ENCODE data around the gene EIF4E2. TPM values are rescaled to one million over a fixed set of nuclear protein-coding genes. Genes with fewer than 3 reads are reported as not detected.

Gene EIF4E2
- total RNA-seq, 1 donor from 2014 or later = 87.1 TPM

DNA sequence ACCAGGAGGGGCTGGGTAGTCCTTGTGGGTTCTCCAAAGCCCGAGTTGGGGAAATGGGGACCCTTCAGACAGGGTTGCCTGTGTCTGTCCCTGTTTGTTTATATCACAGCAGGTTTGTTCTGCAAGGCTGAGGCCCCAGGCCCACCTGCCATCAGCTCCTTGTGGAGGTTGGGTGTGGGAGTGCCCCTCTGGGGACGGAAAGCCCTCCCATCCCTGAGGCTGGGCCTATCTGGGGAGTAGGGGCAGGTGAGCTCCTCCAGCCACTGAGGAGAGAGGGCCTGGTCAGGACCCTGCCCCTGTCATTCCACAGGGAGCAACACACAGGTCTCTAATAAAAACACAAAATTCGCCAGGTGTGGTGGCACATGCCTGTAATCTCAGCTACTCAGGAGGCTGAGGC is 59.6 kb downstream of the EIF4E2 start:
- DNase-seq (ENCODE audit: low spot score) = no peak
- no peaks in the 10 kb centered on the region for H3K9me3 Mint-ChIP-seq (ENCODE audit: low read depth)
- peaks cover 34% of the 10 kb centered on the region for H3K4me1 Mint-ChIP-seq (ENCODE audit: low read depth)
- no peaks in the 10 kb centered on the region for H3K36me3 Mint-ChIP-seq (ENCODE audit: low read depth)
- no peak overlapping the region for H3K4me3 Mint-ChIP-seq (ENCODE audit: unreplicated experiment)
- TF ChIP-seq, protein P1, sequence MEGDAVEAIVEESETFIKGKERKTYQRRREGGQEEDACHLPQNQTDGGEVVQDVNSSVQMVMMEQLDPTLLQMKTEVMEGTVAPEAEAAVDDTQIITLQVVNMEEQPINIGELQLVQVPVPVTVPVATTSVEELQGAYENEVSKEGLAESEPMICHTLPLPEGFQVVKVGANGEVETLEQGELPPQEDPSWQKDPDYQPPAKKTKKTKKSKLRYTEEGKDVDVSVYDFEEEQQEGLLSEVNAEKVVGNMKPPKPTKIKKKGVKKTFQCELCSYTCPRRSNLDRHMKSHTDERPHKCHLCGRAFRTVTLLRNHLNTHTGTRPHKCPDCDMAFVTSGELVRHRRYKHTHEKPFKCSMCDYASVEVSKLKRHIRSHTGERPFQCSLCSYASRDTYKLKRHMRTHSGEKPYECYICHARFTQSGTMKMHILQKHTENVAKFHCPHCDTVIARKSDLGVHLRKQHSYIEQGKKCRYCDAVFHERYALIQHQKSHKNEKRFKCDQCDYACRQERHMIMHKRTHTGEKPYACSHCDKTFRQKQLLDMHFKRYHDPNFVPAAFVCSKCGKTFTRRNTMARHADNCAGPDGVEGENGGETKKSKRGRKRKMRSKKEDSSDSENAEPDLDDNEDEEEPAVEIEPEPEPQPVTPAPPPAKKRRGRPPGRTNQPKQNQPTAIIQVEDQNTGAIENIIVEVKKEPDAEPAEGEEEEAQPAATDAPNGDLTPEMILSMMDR (IDR thresholded peaks at IDR 0.05) = no peak
- H3K27me3 Mint-ChIP-seq (ENCODE audit: low read depth) = no peaks in the 10 kb centered on the region
- H3K27ac Mint-ChIP-seq (ENCODE audit: unreplicated experiment) = no peak overlapping the region

- H3K9me3 Mint-ChIP-seq (ENCODE audit: low read depth) = no peaks in the 10 kb centered on the region
- peak; percentile 55 for DNase-seq (ENCODE audit: low spot score)
- TF ChIP-seq, protein P1 (IDR thresholded peaks at IDR 0.05) = no peak
- H3K27me3 Mint-ChIP-seq (ENCODE audit: low read depth) = no peaks in the 10 kb centered on the region
- no peak overlapping the region for H3K4me3 Mint-ChIP-seq (ENCODE audit: unreplicated experiment)
- peak overlapping the region; percentile 57 for H3K27ac Mint-ChIP-seq (ENCODE audit: unreplicated experiment)
- peaks cover 34% of the 10 kb centered on the region for H3K4me1 Mint-ChIP-seq (ENCODE audit: low read depth)
- no peaks in the 10 kb centered on the region for H3K36me3 Mint-ChIP-seq (ENCODE audit: low read depth)
These were observed 60.6 kb downstream of the EIF4E2 start for GRCh38 chr2:232611061-232611460.

DNA sequence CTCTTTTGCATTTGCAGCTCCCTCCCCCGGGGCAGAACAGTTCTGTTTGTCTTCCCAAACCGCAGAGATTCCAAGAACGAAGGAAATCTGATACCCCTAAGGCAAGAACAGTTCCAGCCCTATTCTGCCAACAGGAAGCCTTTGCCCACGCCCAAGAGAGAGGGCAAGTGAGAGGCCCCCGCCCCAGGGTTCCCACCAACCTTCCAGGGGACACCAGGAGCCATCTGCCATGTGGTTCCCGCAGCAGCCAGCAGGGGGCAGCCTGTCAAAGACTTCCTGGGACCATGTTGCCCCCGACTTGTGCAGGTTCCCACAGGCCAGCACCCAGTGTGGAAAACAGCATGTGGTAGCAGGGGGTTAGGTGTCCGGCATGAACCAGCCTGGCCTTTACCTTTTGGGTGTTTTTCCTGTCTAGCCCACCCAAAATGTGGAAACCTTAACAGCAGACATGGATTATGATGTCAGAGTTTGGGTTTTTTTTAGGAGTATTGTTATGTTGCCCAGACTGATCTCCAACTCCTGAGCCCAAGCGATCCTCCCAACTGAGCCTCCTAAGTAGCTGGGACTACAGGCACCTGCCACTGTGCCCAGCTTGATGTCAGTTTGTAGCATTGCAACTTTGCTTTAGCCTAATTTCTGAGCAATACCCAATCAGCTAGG is 61.2 kb downstream of the EIF4E2 start:
- H3K9me3 Mint-ChIP-seq (ENCODE audit: low read depth) = no peaks in the 10 kb centered on the region
- DNase-seq (ENCODE audit: low spot score) = peak; percentile 95
- H3K36me3 Mint-ChIP-seq (ENCODE audit: low read depth) = no peaks in the 10 kb centered on the region
- H3K27me3 Mint-ChIP-seq (ENCODE audit: low read depth) = no peaks in the 10 kb centered on the region
- no peak overlapping the region for H3K4me3 Mint-ChIP-seq (ENCODE audit: unreplicated experiment)
- H3K27ac Mint-ChIP-seq (ENCODE audit: unreplicated experiment) = peak overlapping the region; percentile 57
- TF ChIP-seq, protein P1 (IDR thresholded peaks at IDR 0.05) = peak; percentile 95
- H3K4me1 Mint-ChIP-seq (ENCODE audit: low read depth) = peaks cover 30% of the 10 kb centered on the region

GRCh38 chr2:232613538-232614134 is 63.1 kb downstream of the EIF4E2 start:
- Mint-ChIP-seq H3K27me3 (ENCODE audit: low read depth) (no peaks in the 10 kb centered on the region), H3K36me3 (ENCODE audit: low read depth) (no peaks in the 10 kb centered on the region), H3K9me3 (ENCODE audit: low read depth) (no peaks in the 10 kb centered on the region), H3K27ac (ENCODE audit: unreplicated experiment) (no peak overlapping the region), H3K4me1 (ENCODE audit: low read depth) (peaks cover 30% of the 10 kb centered on the region), H3K4me3 (ENCODE audit: unreplicated experiment) (no peak overlapping the region)
- DNase-seq (ENCODE audit: low spot score) = no peak
- TF ChIP-seq, protein P1 (IDR thresholded peaks at IDR 0.05) = no peak

DNA sequence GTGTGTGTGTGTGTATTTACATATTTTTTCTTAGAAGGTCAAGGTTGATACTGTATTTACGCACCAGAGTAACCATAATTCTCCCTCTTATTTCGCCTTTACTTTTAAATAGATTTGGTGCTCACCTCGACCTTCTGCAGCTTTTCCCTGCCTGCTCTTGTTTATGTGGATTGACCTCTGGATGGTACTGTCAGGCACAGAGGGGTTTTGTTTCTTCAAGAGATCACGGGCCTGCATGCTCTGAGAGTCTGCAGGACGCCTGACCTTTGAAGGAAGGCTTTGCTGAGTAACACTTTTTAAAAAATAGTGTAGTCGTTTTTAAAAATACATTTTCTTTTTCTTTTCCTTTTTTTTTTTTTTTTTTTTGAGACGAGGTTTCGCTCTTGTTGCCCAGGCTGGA is 64.8 kb downstream of the EIF4E2 start:
- Mint-ChIP-seq H3K27me3 (ENCODE audit: low read depth) (no peaks in the 10 kb centered on the region), H3K4me1 (ENCODE audit: low read depth) (peaks cover 30% of the 10 kb centered on the region), H3K4me3 (ENCODE audit: unreplicated experiment) (no peak overlapping the region), H3K9me3 (ENCODE audit: low read depth) (no peaks in the 10 kb centered on the region), H3K27ac (ENCODE audit: unreplicated experiment) (no peak overlapping the region), H3K36me3 (ENCODE audit: low read depth) (no peaks in the 10 kb centered on the region)
- no peak for DNase-seq (ENCODE audit: low spot score)
- TF ChIP-seq, protein P1 (IDR thresholded peaks at IDR 0.05) = no peak

Other genes starting within 250 kb of the EIF4E2 start
- not detected in 3 replicates for gene ALPP, start 171.9 kb upstream of the EIF4E2 start, total RNA-seq
- gene ALPG, start 143.8 kb upstream of the EIF4E2 start, total RNA-seq = not detected in 3 replicates
- gene ALPI, start 94.5 kb upstream of the EIF4E2 start, total RNA-seq = not detected in 3 replicates
- gene ECEL1, start 62.9 kb upstream of the EIF4E2 start, total RNA-seq = 0.12 to 0.53 TPM in 2 of 3 replicates, not detected in the other
- gene PRSS56, start 30.3 kb upstream of the EIF4E2 start, total RNA-seq = not detected in 3 replicates
- gene CHRND, start 24.5 kb upstream of the EIF4E2 start, total RNA-seq = not detected in 3 replicates
- gene CHRNG, start 11.0 kb upstream of the EIF4E2 start, total RNA-seq = not detected in 3 replicates
- gene TIGD1, start 132 bp upstream of the EIF4E2 start, total RNA-seq = 3.2 to 6.7 TPM (median 3.3 TPM) in 3 replicates
- 109 to 178 TPM (median 175 TPM) in 3 replicates for gene EFHD1, start 82.9 kb downstream of the EIF4E2 start, total RNA-seq
- gene GIGYF2, start 146.6 kb downstream of the EIF4E2 start, total RNA-seq = 45.4 to 60.4 TPM (median 45.6 TPM) in 3 replicates
- not detected in 3 replicates for gene KCNJ13, start 225.9 kb downstream of the EIF4E2 start, total RNA-seq